Measurements from ENCODE around the gene VEZT. TPM values are rescaled to one million over a fixed set of nuclear protein-coding genes. Genes with fewer than 3 reads are reported as not detected.
A peak's percentile ranks its signal among the peaks of the same experiment; 100 is the strongest.

The VEZT gene
- total and polyA plus RNA-seq, 9 donors = 31.2 to 67.7 (median 52.8) TPM

DNA sequence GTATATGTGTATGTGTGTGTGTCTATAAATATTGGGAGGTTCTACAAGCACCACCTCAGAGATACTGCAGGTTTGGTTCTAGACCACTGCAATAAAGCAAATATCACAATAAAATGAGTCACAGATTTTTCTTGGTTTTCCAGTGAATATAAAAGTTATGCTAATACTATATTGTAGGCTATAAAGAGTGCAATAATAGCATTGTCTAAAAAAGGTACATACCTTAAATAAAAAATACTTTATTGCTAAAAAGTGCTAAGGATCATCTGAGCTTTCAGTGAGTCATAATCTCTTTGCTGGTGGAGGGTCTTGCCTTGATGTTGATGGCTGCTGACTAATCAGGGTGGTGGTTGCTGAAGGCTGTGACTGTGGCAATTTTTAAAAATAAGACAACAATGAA is 111.1 kb downstream of the VEZT start:
- no peak for DNase-seq
- Histone ChIP-seq H3K27me3 (no peaks in the 10 kb centered on the region), H3K4me3 (no peak overlapping the region), H3K36me3 (no peaks in the 10 kb centered on the region), H3K27ac (no peak overlapping the region), H3K9me3 (no peaks in the 10 kb centered on the region), H3K4me1 (ENCODE audit: insufficient read depth) (no peaks in the 10 kb centered on the region)
- intact Hi-C loops (cut with DNase I) = no loop called here
- TF ChIP-seq EP300 (IDR thresholded peaks at IDR 0.05) (no peak), POLR2A (IDR thresholded peaks at IDR 0.05) (no peak)
- TF ChIP-seq, protein P1, sequence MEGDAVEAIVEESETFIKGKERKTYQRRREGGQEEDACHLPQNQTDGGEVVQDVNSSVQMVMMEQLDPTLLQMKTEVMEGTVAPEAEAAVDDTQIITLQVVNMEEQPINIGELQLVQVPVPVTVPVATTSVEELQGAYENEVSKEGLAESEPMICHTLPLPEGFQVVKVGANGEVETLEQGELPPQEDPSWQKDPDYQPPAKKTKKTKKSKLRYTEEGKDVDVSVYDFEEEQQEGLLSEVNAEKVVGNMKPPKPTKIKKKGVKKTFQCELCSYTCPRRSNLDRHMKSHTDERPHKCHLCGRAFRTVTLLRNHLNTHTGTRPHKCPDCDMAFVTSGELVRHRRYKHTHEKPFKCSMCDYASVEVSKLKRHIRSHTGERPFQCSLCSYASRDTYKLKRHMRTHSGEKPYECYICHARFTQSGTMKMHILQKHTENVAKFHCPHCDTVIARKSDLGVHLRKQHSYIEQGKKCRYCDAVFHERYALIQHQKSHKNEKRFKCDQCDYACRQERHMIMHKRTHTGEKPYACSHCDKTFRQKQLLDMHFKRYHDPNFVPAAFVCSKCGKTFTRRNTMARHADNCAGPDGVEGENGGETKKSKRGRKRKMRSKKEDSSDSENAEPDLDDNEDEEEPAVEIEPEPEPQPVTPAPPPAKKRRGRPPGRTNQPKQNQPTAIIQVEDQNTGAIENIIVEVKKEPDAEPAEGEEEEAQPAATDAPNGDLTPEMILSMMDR (IDR thresholded peaks at IDR 0.05) = no peak

DNA sequence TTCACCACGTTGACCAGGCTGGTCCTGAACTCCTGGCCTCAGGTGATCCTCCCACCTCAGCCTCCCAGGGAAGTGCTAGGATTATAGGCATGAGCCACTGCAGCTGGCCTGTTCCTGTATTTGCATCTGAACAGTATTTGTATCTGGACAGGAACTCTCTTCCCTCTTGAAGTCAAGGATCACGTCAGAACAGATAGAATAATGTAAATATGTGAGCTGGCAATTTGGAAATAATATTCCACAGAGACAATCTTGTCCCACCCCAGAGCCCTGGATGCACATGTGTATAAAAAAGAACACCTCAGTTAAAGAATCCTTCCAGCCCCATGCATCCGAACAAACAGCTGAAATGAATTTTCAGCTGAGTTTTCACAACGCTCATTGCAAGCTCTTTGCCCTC is 118.3 kb downstream of the VEZT start:
- Histone ChIP-seq H3K4me3 (no peak overlapping the region), H3K9me3 (no peaks in the 10 kb centered on the region), H3K27me3 (no peaks in the 10 kb centered on the region), H3K27ac (no peak overlapping the region), H3K36me3 (no peaks in the 10 kb centered on the region), H3K4me1 (ENCODE audit: insufficient read depth) (no peaks in the 10 kb centered on the region)
- WGBS, 3 donors = 6 to 8% (median 7%) methylated on average over 4 of the region's 4 CpGs
- no peak for TF ChIP-seq POLR2A (IDR thresholded peaks at IDR 0.05)
- TF ChIP-seq, protein P1 (IDR thresholded peaks at IDR 0.05) = no peak
- TF ChIP-seq EP300 (IDR thresholded peaks at IDR 0.05) = no peak
- DNase-seq = no peak
- intact Hi-C loops (cut with DNase I) = loop anchor here (5.0 kb wide), 2 partner anchors 219 to 224 kb away; no protein-coding TSS in a partner anchor

DNA sequence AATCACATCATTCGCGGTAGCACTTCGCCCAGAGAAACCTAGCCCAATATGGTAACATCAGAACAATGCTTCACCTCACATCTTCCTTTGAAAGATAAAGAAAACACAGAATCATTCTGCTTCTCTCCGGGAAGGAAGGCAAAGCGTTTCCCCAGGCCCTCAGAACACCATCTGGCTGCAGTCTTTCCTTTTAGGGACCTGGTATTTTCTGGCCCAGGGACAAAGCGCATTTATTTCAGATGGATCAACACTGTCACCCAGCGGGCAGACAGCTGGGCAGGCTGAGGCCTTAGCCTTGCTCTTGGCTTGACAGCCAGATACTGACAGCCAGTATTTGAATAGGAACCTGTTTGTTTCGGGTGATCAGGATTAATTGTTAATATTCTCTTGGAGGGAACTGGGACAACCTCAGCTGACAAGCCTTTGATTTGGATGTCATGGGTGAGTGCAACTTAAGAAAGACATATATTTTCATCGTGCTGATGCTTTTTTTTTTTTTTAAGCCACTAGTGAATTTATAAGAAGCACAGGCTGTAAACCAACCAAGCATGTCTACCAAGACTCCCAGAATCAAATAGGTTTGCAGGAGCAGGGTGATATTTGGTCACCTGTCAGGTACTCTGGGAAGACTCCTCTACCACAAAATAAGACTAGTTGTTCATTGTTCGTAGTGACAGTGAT is 118.9 kb downstream of the VEZT start:
- H3K27ac ChIP-seq = no peak overlapping the region
- no peak overlapping the region for H3K4me3 ChIP-seq
- H3K9me3 ChIP-seq = no peaks in the 10 kb centered on the region
- TF ChIP-seq POLR2A (IDR thresholded peaks at IDR 0.05) (no peak), EP300 (IDR thresholded peaks at IDR 0.05) (no peak)
- TF ChIP-seq, protein P1 (IDR thresholded peaks at IDR 0.05) = peak; percentile 66 to 76 (median 67)
- 12 to 20% (median 19%) methylated on average over 10 of the region's 10 CpGs for WGBS, 3 donors
- no peaks in the 10 kb centered on the region for H3K36me3 ChIP-seq
- H3K4me1 ChIP-seq (ENCODE audit: insufficient read depth) = no peaks in the 10 kb centered on the region
- intact Hi-C loops (cut with DNase I) = loop anchor here (5.0 kb wide), 2 partner anchors 219 to 224 kb away; no protein-coding TSS in a partner anchor
- DNase-seq = peak; percentile 61 to 81 (median 78)
- no peaks in the 10 kb centered on the region for H3K27me3 ChIP-seq

DNA sequence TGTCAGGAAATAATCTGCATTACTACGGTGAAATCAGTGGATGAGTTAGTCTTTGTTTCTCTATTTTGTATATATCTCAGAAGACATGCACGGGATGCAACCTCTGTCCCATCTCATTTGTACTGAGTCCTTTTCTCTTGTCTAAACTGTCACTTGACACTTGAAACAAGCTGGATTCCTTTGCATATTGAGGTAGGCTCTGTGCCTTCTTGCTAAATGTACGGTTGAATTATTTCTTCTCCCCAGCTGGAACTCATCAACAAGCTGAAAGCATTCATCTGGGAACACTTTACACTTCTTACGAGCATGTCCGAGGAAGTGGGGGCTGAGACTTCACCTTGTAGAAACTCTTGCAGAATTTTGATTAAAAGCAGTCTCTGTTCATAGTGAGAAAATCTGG is 119.5 kb downstream of the VEZT start:
- H3K9me3 ChIP-seq = no peaks in the 10 kb centered on the region
- no peaks in the 10 kb centered on the region for H3K27me3 ChIP-seq
- H3K36me3 ChIP-seq = no peaks in the 10 kb centered on the region
- no peak overlapping the region for H3K4me3 ChIP-seq
- 21 to 40% (median 25%) methylated on average over 5 of the region's 5 CpGs for WGBS, 3 donors
- H3K27ac ChIP-seq = no peak overlapping the region
- intact Hi-C loops (cut with DNase I) = loop anchor here (5.0 kb wide), 2 partner anchors 220 to 225 kb away; no protein-coding TSS in a partner anchor
- no peaks in the 10 kb centered on the region for H3K4me1 ChIP-seq (ENCODE audit: insufficient read depth)
- DNase-seq = no peak
- no peak for TF ChIP-seq POLR2A (IDR thresholded peaks at IDR 0.05)
- TF ChIP-seq, protein P1 (IDR thresholded peaks at IDR 0.05) = no peak
- no peak for TF ChIP-seq EP300 (IDR thresholded peaks at IDR 0.05)

All from ovary (tissue), 9 donors.